Activated CD4-positive, alpha-beta T cell treated with anti-CD3 and anti-CD28 coated beads, Interleukin-2, amount 50 U/mL, for 48 hours (primary cell): ENCODE measurements around the gene RAP1GAP.

Experiments
- DNase-seq, 2 experiments: peaks; one replicate each; pipeline ENCODE4 v3.0.0-alpha.2; 2020

Gene RAP1GAP

DNA sequence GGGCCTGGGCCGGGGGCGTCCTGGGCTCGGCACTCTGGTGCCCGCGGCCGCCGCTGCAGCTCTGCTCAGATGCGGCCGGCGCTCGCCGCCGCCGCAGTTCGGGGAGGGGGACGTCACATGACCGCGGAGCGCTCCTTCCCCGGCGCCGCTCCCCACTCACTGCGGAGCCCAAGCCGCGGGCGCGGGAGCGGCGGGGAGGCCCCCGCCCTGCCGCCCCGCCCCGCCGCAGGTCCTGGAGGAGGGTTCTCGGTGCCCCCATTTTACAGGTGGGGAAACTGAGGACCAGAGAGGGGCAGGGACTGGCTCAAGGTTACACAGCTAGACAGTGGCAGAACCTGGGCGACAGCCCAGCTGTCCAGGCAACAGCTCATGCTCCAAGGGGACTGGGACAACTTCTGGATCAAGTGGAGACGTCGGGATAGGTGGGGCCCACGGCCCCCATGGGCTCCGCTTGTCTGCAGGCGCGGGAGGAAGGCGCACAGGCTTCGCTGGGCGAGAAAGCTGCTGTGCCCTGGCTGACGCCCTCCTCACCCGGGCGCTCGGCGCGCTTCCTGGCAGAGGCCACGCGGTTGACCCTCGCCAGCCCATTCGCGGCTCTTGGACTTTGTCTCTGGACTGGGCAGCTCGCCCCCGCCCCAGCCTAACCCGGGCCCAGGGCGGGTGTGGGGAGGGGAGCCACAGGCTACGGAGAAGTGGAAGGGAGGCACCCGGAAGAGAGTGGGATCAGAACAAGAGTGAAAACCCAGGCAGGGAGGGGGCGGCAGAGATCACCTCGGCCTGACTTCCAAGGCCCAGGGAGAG is at the start of gene RAP1GAP:
Gene RAP1GAP (minus strand): TSS at position 100 of the 801 bp plus-strand sequence. CDS start 49,325 bp downstream, outside the sequence.
- peak; percentile 25 to 39 for DNase-seq

DNA sequence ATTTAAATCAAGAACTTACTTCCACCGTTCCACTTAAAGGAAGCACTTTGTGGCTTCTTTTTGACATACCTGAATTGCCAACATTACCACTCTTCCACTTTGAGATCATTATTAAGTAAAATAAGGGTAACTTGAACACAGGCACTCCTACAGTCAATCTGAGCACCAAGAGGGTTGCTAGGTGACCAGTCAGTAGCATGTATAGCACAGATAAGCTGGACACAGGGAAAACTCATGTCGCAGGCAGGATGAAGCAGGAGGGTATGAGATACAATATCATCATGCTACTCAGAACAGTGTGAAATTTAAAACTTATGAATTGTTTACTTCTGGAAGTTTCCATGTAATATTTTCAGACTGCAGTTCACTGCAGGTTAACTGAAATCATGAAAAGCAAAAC is 47.0 kb upstream of the RAP1GAP start:
- no peak for DNase-seq

DNA sequence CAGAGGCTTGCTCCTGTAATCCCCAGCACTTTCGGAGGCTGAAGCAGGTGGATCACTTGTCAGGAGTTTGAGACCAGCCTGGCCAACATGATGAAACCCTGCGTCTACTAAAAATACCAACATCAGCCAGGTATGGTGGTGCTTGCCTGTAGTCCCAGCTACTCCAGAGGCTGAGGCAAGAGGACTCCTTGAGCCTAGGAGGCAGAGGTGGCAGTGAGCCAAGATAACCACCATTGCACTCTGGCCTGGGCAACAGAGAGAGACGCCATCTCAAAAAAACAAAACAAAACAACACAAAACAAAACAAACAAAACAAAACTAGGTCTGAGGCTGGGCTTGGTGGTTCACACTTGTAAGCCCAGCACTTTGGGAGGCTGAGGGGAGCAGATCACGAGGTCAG is 38.7 kb upstream of the RAP1GAP start:
- no peak for DNase-seq

DNA sequence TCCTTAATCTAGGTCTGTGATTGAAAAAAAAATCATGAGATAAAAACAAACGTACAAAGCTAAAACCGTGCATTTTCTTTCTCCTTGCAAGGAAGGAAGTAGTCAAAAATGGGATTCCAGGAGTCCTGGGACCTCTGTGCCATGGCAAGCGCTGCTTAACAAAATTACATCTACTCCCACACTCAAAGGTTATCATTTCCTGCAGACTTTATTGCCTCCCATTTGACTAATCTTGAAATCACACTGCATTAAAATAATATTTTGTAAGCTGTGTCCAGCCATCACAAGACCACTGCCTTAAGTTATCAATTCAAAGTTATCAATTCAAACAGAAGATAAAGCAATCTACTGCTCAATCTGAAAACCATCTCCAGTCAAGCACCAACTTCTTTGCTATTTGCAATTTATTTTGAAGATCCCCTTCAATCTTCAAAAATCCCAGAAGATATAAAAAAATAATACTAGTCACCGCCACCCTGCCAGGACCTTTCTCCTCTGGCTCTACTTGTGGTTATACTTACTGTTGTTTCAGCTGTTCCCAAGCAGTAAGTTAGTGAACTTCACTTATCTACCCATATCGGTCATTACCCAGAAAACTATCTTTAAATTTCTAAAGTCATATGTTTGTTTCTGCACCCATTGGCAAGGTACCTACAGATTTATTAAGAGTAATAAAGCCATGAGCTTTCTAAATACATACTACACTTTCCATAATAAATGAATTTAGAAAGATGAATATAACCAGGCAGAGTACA is 38.1 kb upstream of the RAP1GAP start:
- DNase-seq: no peak

DNA sequence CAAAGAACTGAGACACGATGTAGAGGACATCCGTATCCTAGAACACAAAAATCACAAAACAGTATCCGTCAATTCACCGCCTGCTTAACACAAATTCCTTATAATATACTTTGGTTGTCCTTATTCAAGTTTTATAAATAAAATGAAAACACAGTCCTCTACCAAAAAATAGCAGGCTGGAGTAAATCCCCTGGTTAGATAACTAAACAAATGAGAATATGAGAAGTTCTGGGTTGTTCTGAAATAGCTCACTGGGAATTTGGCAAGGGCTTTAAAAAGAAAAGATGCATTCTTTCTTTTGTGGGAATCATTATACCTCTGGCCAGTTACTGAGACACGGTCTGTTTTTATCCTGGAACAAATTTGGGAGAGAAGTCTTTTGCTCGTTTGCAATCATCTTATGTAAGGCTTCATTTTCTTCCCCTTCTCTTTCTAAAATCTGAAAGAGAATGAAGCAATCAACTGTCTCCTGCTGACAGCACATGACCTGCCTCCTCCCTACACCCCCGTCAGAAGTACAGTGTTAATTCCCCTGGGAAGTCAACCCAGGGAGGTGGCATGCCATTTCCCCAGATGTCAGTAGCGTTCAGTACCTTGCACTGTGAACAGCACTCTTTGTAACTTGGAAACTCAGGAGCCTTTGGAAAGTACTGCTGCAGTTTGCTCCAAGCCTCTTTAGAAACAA is 37.1 kb upstream of the RAP1GAP start:
- DNase-seq: no peak

DNA sequence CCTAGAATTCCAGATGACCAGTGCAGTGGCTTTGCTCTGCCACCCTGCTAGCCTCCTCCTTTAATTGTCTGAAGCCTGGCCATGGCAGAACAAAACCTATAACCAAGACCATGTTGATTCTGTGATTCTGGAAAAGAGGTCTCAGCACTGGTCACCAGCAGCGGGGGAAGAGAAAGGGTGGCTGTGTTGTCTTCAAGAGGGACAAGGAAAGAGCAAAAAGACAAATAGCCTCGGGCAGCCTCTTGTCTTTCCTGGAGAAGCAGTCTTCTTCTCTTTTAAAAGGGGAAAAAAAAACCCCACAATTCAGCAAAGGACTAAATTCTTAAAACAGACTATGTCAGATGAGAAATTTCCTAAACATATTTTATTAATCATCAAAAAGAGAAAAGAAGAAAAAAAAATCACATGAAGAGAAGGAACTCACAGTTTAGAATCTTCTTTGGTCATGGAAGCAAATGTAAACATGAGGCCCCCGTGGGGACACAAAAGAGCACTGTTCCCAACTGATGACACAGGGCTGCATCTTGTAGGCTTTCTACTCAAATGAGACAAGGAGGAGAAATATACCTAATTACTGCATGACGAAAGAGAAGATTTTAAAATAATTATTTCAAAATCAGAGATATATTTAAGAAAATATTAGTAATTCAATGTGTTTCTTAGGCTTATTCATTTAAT is 36.3 kb upstream of the RAP1GAP start:
- DNase-seq: no peak

DNA sequence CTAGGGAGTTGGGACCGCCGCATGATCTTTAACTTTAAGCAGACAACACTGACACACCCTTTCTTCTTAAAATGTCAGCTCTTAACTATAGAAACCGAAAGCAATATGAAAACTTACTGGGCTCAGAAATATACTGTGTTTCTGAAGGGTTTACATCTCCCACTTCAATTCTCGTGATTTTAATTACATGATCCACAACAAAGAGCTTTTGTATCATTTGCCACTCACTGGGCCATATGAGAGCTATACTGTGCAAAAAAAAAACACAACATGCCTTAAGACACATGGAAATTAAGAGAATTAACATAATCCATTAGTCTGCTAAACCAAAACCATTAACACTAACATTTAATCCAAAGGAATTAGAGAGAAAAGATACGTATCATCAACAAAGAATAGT is 35.0 kb upstream of the RAP1GAP start:
- no peak for DNase-seq

DNA sequence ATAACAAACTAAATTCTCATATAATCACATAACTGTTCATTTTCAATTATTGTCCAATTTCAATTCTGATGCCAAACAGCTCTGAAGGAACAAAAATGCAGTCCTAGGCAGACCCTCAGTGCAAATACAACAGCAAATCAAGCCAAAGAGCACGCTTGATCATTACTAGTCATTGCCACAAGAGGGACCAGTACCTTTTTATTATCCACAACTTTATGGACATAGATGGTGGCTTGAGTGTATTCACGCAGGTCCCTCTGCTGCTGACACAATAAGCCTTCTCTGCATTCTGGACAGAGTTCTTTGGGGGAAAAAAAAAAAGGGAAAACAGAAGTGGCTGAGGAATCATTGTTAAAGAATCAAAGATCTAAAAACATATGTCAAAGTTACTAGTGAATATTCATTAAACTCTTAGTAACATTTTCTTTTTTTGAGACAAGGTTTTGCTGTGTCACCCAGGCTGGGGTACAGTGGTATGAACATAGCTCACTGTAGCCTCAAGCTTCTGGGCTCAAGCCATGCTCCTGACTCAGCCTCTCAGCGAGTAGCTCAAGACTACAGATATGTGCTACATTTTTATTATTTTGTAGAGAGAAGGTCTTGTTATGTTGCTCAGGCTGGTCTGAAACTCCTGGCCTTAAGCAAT is 34.3 kb upstream of the RAP1GAP start:
- no peak for DNase-seq

DNA sequence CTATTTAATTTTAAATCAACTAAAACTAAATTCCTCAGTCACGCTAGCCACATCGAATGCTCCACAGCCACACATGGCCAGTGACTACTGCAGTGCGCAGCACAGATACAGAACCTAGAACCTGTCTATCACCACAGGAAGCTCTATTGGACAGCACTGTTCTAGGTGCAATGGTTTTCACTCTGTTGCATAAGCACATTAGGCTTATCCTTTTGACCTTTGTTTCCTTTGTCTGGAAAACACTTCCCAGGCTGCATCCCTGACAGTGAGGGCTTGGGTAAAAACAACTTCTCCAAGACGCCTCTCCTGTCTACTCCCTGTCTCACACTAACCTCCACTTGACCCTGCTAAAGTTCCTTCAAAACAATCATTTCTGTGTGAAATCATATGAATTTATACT is 33.6 kb upstream of the RAP1GAP start:
- DNase-seq: no peak

DNA sequence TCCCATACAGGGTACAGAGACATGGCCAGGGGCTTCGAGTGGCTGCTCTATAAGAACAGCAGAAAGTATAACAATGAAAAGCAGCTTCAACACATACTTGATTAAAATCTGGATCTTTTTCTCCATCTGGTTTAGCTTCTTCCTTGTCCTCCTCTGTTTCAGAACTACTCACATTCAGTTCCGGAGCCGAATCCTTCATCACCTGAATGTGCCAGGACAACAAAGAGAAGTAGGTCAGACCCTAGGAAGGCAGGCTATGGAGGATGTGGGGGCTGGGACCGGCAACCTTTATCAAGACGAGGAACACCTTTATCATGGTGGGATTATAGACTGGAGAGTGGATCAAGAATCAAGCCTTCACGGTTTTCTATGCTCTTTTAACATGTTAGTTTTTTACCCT is 32.2 kb upstream of the RAP1GAP start:
- no peak for DNase-seq

DNA sequence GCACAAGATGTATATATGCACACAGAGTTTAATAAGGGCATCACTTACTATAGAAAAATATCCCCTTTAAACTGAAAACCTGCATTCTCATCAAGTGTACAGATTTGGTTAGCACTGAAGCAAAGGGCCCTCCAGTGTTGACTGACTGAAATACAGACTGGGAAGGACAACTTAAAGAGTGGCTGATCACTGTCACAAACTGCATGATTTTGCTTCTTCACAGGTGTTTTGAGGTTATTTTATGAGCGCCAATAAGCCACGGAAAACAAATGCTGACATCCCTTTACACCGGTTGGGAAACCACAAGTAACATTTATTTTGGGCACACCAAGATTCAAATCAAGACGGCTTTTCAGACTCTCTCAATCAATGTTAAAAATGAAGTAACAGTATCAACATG is 30.9 kb upstream of the RAP1GAP start:
- no peak for DNase-seq

DNA sequence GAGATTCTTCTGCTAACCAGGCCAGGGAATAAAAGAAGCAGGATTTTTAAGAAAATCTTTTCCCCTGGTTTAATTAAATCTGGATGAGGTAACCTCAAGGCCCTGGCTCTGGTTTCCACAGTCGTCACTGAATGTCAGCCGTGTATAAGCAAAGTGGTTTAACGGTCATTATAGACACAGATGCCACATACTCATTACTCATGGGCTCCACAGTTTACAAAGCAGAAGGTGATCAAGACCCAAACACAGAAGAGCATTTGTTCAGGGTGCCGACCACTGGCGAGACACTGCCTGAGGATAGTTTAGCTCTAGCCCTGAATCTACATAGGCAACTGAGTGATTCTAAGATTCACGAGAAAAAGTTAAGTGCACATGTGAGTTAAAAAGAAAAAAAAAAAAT is 27.8 kb upstream of the RAP1GAP start:
- DNase-seq: no peak

DNA sequence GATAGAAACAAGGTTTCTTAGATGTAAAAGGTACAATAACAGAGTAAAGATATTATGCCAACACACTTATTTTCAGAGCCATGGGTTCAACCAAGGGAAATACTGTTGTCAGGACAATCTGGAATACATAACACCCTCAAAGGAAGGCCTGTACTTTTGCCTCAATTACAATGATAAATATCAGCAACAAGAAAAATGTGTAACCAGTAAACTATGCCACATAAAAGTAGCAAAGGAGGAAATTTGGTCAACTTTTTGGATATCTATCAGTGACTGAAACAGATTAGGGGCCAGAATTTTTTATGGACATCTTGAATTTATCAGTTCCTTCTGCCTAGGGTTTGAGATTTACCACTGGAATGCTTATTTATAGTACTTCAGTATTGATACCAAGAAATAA is 24.6 kb upstream of the RAP1GAP start:
- DNase-seq: no peak

DNA sequence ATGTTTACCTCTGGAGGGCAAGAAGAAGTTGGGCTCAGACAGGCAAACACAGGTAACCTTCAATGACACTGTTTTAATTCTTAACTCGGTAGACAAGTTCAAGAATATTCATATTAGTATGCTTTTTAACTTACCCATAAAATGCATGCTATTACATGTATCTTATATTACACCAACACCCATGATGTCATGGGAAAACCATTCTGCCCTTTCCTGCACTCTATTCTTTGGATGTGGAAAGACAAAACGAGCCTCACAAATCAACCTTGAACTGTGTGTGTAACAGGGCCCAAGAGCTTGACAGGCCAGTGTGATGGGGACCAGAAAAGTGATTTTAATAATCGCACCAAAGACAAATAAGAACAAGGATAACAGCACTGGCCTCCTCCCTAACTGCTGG is 22.6 kb upstream of the RAP1GAP start:
- DNase-seq: no peak

DNA sequence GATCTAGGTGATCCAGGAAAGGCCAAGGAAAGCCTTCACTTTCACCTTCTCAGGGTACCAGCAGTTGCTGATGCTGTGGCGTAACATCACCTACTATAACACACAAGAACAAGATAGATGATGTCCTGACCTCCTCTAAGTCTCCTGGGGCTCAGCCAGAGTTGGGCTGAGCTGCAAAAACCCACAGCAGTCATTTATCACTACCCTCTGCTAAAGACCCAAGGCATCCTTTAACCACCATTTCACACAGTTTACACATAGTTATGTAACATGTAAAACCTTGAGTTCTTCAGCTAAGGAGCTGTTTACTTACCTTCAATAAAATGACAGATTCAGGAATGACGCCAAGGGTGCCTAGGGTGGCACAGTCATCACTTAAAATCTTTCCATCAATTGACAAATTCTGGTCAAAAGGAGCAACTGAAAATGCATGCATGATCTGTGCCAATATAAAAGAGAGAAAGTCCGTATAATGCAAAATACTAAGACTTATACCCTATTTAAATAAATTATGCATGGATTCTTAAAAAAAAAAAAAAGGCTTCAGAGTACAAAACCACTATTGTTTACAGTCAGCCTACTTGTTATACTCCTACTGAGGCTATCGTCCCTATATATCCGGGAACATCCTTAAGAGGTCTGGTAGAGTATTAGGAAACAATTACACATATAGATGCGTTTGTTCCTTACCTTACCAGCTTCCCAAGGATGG is 20.7 kb upstream of the RAP1GAP start:
- no peak for DNase-seq

DNA sequence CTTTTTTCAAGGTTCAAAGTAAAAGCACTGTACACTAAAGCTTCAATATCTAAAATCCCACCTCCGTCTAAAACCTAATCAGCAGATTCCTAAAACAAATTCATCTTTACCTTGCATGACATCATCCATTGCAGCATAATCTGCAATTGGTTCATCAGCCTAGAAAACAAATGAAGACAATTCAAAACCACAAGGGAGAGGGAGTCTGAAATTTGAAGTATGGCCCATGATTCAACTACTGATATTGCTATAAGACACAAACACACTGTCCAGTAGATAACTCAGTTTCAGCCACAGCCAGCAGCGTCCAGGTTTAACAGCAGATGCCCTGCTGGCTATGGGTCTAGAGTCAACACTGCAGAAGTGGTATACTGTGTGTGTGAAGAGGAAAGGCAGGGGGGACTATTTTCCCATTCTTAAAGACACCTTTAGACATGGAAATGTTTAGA is 17.9 kb upstream of the RAP1GAP start:
- DNase-seq: no peak

DNA sequence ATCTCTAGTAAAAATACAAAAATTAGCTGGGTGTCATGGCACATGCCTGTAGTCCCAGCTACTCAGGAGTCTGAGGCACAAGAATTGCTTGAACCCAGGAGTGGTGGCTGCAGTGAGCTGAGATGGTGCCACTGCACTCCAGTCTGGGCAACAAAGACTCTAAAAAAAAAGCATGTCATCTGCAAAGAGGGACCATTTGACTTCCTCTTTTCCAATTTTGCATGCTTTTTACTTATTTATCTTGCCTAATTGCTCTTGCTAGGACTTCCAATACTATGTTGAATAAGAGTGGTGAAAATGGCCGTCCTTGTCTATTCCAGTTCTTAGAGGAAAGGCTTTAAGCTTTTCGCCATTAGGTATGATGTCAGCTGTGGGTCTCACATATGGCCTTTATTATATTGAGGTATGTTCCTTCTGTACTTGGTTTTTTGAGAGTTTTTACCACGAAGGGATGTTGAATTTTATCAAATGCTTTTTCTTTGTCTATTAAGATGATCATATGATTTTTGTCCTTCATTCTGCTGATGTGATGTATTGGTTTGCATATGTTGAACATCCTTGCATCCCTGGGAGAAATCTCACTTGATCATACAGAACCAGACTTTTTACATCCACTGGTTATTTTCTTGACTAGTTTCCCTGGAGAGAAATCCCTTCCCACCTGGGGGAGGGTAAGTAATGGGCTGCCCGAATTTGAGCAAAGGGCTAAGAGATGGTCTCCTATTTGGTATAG is 17.0 kb upstream of the RAP1GAP start:
- no peak for DNase-seq

DNA sequence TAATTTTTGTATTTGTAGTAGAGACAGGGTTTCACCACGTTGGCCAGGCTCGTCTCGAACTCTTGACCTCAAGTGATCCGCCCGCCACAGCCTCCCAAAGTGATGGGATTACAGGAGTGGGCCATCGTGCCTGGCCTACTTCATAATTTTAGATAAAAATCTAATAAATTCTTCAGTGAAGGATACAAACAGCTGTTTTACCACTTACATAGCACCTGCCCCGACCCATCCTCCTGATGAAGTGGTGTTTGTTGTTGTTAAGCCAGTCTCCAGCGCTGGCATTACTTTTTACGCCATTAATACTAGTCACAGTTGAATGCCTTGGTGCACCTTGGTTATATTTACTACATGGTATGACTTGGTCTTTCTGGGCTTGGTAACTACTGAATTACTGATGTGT is 12.3 kb upstream of the RAP1GAP start:
- DNase-seq: no peak

DNA sequence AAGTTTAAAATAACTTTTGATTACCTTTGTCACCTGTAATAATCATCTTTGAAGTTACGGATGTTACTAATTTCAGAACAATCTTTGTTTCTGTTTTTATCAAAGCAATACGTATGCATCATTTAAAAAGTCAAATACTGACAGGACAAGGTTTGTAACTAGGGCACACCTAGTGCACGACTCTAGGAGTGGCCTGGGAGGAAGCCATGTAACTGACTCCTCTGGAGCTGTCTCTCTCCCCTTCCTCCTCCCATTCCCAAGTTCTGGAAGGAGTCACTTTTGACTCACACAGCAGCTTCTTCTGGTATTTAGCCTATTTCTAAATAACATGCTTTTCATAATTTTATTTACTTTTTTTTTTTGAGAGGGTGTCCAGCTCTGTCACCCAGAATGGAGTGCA is 11.8 kb upstream of the RAP1GAP start:
- no peak for DNase-seq

DNA sequence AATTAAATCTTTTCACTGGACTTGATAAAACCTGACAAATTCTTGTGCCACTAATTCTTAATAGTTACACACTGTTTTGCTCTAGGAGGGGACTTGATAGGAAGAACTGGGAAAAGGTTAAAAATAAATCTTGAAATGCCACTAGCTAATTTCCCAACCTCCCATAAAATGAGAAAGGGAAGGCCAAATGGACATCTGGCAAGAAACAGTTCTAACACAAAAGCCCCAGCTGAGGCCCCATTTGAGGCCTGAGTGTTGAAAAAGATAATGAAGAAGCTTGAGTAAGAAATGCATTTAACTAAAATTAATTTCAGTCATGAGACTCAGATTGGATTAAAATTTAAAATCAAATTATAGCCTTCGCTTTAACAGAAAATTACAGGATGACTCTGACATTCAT is 11.2 kb upstream of the RAP1GAP start:
- DNase-seq: no peak

DNA sequence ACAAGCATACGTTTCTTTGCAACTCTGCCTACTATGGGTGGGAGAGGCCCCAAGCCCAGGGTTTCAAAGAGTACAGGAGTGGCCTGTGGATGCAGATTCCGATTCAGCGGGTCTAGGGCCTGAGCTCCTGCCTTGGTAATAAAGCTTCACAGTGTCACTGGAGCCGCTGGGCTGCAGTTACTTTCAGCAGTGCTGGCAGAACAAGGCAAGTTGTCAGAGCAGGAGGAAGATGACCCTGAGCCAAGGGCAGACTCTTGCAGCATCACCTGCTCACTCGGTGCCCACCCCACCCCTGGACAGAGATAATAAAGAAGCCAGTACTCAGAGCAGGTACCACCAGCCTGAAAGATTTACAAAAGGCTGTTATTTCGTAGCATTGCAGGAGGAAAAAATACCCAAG is 8.0 kb upstream of the RAP1GAP start:
- DNase-seq: no peak
